HL-60 (cell line): ENCODE measurements around the gene CCDC184.

Source experiments
- GABPA ChIP-seq: IDR thresholded peaks from 2 replicates; pipeline ENCODE4 v1.6.1; 2012; ENCODE audit warnings: low read depth
- TF ChIP-seq, protein P1 (sequence below): IDR thresholded peaks from one replicate; pipeline ENCODE4 v1.5.1; 2011; ENCODE audit warnings: low read length, control low read depth, inconsistent platforms; ENCODE audit not compliant: insufficient read depth
- TF ChIP-seq, protein P2 (sequence below): IDR thresholded peaks from 2 replicates; pipeline ENCODE4 v1.6.1; 2012; ENCODE audit warnings: low read depth; ENCODE audit not compliant: insufficient replicate concordance

DNA sequence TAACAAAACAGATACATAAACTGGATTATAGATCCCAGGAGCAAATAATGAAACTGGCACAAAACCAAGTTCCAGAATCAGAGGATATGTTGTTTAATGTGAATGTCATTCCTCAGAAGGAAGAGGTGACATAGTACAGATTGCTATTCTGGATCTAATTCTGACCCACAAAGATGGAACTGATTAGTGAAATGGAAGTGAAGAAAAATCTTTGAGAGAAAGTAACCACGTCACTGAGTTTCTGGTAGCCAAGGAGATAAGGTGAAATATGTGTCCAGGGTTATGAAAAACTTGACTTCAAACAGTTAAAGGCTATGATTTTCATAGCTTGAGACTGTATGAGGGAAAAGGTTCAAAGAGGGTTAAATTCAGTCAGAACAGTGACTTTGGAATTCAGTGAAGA, 11.4 kb downstream of the CCDC184 start:
- TF ChIP-seq, protein P1, sequence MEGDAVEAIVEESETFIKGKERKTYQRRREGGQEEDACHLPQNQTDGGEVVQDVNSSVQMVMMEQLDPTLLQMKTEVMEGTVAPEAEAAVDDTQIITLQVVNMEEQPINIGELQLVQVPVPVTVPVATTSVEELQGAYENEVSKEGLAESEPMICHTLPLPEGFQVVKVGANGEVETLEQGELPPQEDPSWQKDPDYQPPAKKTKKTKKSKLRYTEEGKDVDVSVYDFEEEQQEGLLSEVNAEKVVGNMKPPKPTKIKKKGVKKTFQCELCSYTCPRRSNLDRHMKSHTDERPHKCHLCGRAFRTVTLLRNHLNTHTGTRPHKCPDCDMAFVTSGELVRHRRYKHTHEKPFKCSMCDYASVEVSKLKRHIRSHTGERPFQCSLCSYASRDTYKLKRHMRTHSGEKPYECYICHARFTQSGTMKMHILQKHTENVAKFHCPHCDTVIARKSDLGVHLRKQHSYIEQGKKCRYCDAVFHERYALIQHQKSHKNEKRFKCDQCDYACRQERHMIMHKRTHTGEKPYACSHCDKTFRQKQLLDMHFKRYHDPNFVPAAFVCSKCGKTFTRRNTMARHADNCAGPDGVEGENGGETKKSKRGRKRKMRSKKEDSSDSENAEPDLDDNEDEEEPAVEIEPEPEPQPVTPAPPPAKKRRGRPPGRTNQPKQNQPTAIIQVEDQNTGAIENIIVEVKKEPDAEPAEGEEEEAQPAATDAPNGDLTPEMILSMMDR: no peak
- TF ChIP-seq, protein P2, sequence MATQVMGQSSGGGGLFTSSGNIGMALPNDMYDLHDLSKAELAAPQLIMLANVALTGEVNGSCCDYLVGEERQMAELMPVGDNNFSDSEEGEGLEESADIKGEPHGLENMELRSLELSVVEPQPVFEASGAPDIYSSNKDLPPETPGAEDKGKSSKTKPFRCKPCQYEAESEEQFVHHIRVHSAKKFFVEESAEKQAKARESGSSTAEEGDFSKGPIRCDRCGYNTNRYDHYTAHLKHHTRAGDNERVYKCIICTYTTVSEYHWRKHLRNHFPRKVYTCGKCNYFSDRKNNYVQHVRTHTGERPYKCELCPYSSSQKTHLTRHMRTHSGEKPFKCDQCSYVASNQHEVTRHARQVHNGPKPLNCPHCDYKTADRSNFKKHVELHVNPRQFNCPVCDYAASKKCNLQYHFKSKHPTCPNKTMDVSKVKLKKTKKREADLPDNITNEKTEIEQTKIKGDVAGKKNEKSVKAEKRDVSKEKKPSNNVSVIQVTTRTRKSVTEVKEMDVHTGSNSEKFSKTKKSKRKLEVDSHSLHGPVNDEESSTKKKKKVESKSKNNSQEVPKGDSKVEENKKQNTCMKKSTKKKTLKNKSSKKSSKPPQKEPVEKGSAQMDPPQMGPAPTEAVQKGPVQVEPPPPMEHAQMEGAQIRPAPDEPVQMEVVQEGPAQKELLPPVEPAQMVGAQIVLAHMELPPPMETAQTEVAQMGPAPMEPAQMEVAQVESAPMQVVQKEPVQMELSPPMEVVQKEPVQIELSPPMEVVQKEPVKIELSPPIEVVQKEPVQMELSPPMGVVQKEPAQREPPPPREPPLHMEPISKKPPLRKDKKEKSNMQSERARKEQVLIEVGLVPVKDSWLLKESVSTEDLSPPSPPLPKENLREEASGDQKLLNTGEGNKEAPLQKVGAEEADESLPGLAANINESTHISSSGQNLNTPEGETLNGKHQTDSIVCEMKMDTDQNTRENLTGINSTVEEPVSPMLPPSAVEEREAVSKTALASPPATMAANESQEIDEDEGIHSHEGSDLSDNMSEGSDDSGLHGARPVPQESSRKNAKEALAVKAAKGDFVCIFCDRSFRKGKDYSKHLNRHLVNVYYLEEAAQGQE: no peak
- no peak for TF ChIP-seq GABPA
